K562 (cell line): ENCODE results near the gene FBXO33. TPM values are rescaled to one million over a fixed set of nuclear protein-coding genes. Genes with fewer than 3 reads are reported as not detected.

ENCODE experiments used
- ATAC-seq: fragments of 200-7000 bp; cut with Tn5 transposase; 3 replicates; pipeline ENCODE4 v1.9.1; 2020; ENCODE audit warnings: moderate library complexity
- BruUV-seq: library from RNA; stranded (reverse); fragments of 400-500 nt; replicated peaks from 2 replicates; lab custom pipeline; 2021; lab: Mats Ljungman, UMichigan
- CTCF ChIA-PET: fragments of 300-600 bp; formaldehyde crosslinking; extraction: SDS; loops from one replicate; lab custom pipeline; 2021; ENCODE audit warnings: low intra/inter-chr PET ratio; lab: Yijun Ruan, JAX
- POLR2A ChIA-PET: fragments of 300-600, 350-650 bp; sonication (Branson Sonifier 250); formaldehyde crosslinking; extraction: SDS; loops from one replicate; lab custom pipeline; 2021; ENCODE audit warnings: antibody characterized with exemption, inconsistent platforms; lab: Yijun Ruan, JAX
- DNase-seq, 4 experiments: peaks; one replicate each; pipeline versions ENCODE4 v3.0.0 to v3.0.0-alpha.2; 2011 to 2018; ENCODE audit warnings: low spot score in 3 of 4, mixed read lengths in 3 of 4; ENCODE audit errors: extremely low read depth in 1 of 4
- FAIRE-seq: peaks from 2 replicates; lab custom pipeline; 2011; peaks lifted over from hg19 to GRCh38; lab: Jason Lieb, UNC
- H2AFZ ChIP-seq: 2 replicates; pipeline ENCODE4 v1.6.0; 2011; ENCODE audit warnings: low read depth, low read length, control low read depth, inconsistent platforms
- H3K27ac ChIP-seq: fragments of 200-600 bp; 3 replicates; pipeline ENCODE4 v1.8.0; 2011; ENCODE audit warnings: low read depth, mild to moderate bottlenecking, control low read depth, inconsistent platforms, low read length, moderate library complexity, mixed read lengths; ENCODE audit errors: extremely low read depth
- H3K27me3 ChIP-seq, 2 experiments: fragments of 300-600 bp in 1 of 2; 2 replicates in 1 of 2; 3 replicates in 1 of 2; pipeline versions ENCODE4 v1.6.0 to v1.8.0; 2011; ENCODE audit warnings: inconsistent platforms in 2 of 2, low read length in 2 of 2, mild to moderate bottlenecking in 1 of 2, mixed read lengths in 1 of 2, moderate library complexity in 1 of 2; ENCODE audit not compliant: control insufficient read depth in 2 of 2, insufficient read depth in 2 of 2
- H3K36me3 ChIP-seq: fragments of 300-600 bp; 3 replicates; pipeline ENCODE4 v1.8.0; 2011; ENCODE audit warnings: mild to moderate bottlenecking, low read length, inconsistent platforms; ENCODE audit not compliant: control insufficient read depth, insufficient read depth
- H3K4me1 ChIP-seq, 2 experiments: fragments of 200-600 bp in 1 of 2; replicated peaks in 1 of 2; 2 replicates in 1 of 2; 3 replicates in 1 of 2; pipeline versions ENCODE4 v1.5.1 to v1.8.0; 2011; ENCODE audit warnings: inconsistent platforms in 2 of 2, low read length in 2 of 2, mild to moderate bottlenecking in 1 of 2, mixed read lengths in 1 of 2, moderate library complexity in 1 of 2; ENCODE audit not compliant: control insufficient read depth in 2 of 2, insufficient read depth in 2 of 2
- H3K4me2 ChIP-seq: 2 replicates; pipeline ENCODE4 v1.6.1; 2011; ENCODE audit warnings: low read length, control low read depth, inconsistent platforms, mixed read lengths; ENCODE audit not compliant: insufficient read depth
- H3K4me3 ChIP-seq: fragments of 200-600 bp; sonication (generic), shearing (Covaris generic); 2 replicates; pipeline ENCODE4 v1.5.1; 2016; ENCODE audit warnings: control low read depth, inconsistent platforms
- H3K79me2 ChIP-seq: fragments of 200-600 bp; 3 replicates; pipeline ENCODE4 v1.8.0; 2011; ENCODE audit warnings: low read length, inconsistent platforms; ENCODE audit not compliant: control insufficient read depth, insufficient read depth
- H3K9ac ChIP-seq, 2 experiments: 2 replicates each; pipeline versions ENCODE4 v1.6.0 to v1.6.1; 2011; ENCODE audit warnings: low read depth in 2 of 2, low read length in 2 of 2, control low read depth in 1 of 2, inconsistent platforms in 1 of 2, mild to moderate bottlenecking in 1 of 2, mixed read lengths in 1 of 2; ENCODE audit not compliant: insufficient read depth in 1 of 2
- H3K9me1 ChIP-seq: one replicate; pipeline ENCODE4 v1.6.0; 2011; ENCODE audit warnings: inconsistent platforms, mild to moderate bottlenecking, low read length, moderate library complexity; ENCODE audit not compliant: control insufficient read depth, insufficient read depth
- H3K9me3 ChIP-seq: replicated peaks from 2 replicates; pipeline ENCODE4 v1.5.1; 2011; ENCODE audit warnings: low read depth, low read length, inconsistent platforms; ENCODE audit not compliant: control insufficient read depth, insufficient read depth
- H4K20me1 ChIP-seq: replicated peaks from 2 replicates; pipeline ENCODE4 v1.6.1; 2011; ENCODE audit warnings: low read length, inconsistent platforms, mixed read lengths; ENCODE audit not compliant: control insufficient read depth, insufficient read depth
- DNMT1 ChIP-seq: fragments of 450-650 bp; IDR thresholded peaks from 2 replicates; pipeline ENCODE4 v1.6.1; 2016; ENCODE audit warnings: antibody characterized with exemption, mild to moderate bottlenecking
- ESRRA ChIP-seq: fragments of 450-650 bp; IDR thresholded peaks from 2 replicates; pipeline ENCODE4 v1.6.1; 2014; ENCODE audit warnings: low read depth, mild to moderate bottlenecking, moderate library complexity, borderline replicate concordance
- HDAC3 ChIP-seq: fragments of 450-650 bp; IDR thresholded peaks from 2 replicates; pipeline ENCODE4 v1.6.1; 2018; ENCODE audit warnings: borderline replicate concordance, mild to moderate bottlenecking, moderate library complexity; ENCODE audit not compliant: partially characterized antibody
- NFE2 ChIP-seq: IDR thresholded peaks from 2 replicates; pipeline ENCODE4 v1.6.1; 2014; ENCODE audit warnings: antibody characterized with exemption, low read depth
- NFIC ChIP-seq: fragments of 450-650 bp; IDR thresholded peaks from 2 replicates; pipeline ENCODE4 v1.6.1; 2017; ENCODE audit warnings: mild to moderate bottlenecking, inconsistent platforms
- POLR3G ChIP-seq: IDR thresholded peaks from 2 replicates; pipeline ENCODE4 v1.6.1; 2011; ENCODE audit not compliant: insufficient read length, insufficient replicate concordance; ENCODE audit errors: extremely low read depth
- RBBP5 ChIP-seq: fragments of 200-600 bp; sonication (generic); IDR thresholded peaks from 2 replicates; pipeline ENCODE4 v1.6.1; 2012; ENCODE audit warnings: borderline replicate concordance, mild to moderate bottlenecking, low read length, control low read depth, inconsistent platforms; ENCODE audit not compliant: insufficient read depth, poor library complexity, severe bottlenecking
- ZBED1 ChIP-seq: IDR thresholded peaks from 2 replicates; pipeline ENCODE4 v1.6.1; 2014
- ZFX ChIP-seq: sonication (generic); formaldehyde crosslinking; IDR thresholded peaks from 2 replicates; pipeline ENCODE4 v1.8.0; 2022; ENCODE audit warnings: mild to moderate bottlenecking, missing genetic modification reagents, moderate library complexity
- WGBS: fragments of 100-300 bp; shearing (Covaris generic); methylation state at CpG from one replicate; pipeline ENCODE4 v1.1.6; 2016; ENCODE audit warnings: low coverage, mixed read lengths; ENCODE audit not compliant: insufficient coverage; ENCODE audit errors: missing lambda C conversion rate; 5-methylcytosine and 5-hydroxymethylcytosine counted together
- in situ Hi-C: fragments of 300-500 bp; cut with MboI; formaldehyde crosslinking; loops from 4 replicates; pipeline ENCODE4 v1.15.0; 2018; ENCODE audit warnings: inconsistent platforms, mixed read lengths
- intact Hi-C: fragments of 100-400 bp; cut with micrococcal nuclease; formaldehyde crosslinking; loops from 2 replicates; pipeline ENCODE4 v1.14.2; 2022
- polyA plus RNA-seq, 8 experiments: library from polyadenylated mRNA; depleted of rRNA in 4 of 8; stranded (reverse) in 5 of 8; unstranded in 3 of 8; fragments of >200 nt; fragmentation: Nextera tagmentation in 2 of 8; fragmentation: Illumina TruSeq in 1 of 8; extraction: Ambion mirVana in 2 of 8; extraction: Trizol in 1 of 8; gene quantifications; 2 replicates each; pipeline versions ENCODE4 v1.2.1 to v1.2.3, GENCODE V29; 2011 to 2014; ENCODE audit warnings: inconsistent platforms in 1 of 8, missing spikeins in 1 of 8
- total RNA-seq, 7 experiments: library from RNA; depleted of rRNA in 6 of 7; stranded (reverse); fragments of >200 nt in 6 of 7; fragmentation: Illumina TruSeq in 2 of 7; extraction: Trizol in 2 of 7; gene quantifications; 2 replicates each; pipeline versions ENCODE4 v1.2.1 to v1.2.3, GENCODE V29; 2011 to 2021; ENCODE audit warnings: low replicate concordance in 1 of 7
- TF ChIP-seq, protein P1 (sequence below): fragments of 450-650 bp; IDR thresholded peaks from 2 replicates; pipeline ENCODE4 v1.6.1; 2014; ENCODE audit warnings: low read depth, mild to moderate bottlenecking, moderate library complexity, borderline replicate concordance
- TF ChIP-seq, protein P2 (sequence below), 2 experiments: fragments of 450-650 bp; IDR thresholded peaks; 2 replicates each; pipeline ENCODE4 v1.6.1; 2016; ENCODE audit warnings: mild to moderate bottlenecking in 2 of 2, borderline replicate concordance in 1 of 2, low read depth in 1 of 2, moderate library complexity in 1 of 2

FBXO33 gene
- total and polyA plus RNA-seq, 9 of the 15 experiments (the other 6 are each of a cell fraction or from before 2014, with no cell fraction given): 1.6 to 7.5 (median 5.0) TPM

DNA sequence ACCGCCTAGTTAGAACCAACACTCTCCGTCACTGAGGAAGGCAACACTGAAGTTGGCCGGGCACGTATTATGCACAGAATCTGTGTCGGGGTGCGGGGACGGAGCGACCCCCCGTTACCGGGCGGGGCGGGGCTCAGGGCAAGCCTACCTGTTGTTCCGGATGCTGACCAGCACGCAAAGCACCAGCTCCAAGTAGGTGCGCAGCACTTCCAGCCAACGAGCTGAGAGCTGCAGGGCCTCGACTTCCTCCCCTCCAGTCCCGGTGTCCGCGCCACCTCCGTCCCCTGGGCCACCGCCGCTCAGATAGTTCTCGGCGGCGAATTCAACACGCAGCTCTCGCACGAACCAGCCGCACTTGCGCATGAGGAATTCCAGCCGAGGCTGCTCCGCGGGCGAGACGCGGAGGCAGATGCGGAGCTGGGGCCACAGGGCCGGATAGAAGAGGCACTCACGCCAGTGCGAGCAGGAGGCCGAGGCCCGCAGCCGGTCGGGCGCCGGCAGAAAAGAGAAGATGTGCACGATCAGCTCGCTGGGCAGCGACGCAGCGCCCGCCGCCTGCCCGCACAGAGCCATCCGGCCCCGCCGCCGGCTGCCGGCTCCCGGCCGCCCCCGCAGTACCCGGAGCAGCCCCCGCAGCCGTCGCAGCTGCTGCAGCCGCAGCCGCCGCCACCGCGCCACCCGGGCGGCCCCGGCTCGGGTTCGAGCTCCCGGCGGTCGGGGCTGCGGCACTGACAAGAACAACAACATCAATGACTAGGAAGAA lies 636 bp downstream of the FBXO33 start:
- peak overlapping the region; percentile 99 for H2AFZ ChIP-seq
- BruUV-seq: no TSS peak
- intact Hi-C loops: loop anchor here (5.0 kb wide), 1 partner anchor 49 kb away; no protein-coding TSS in a partner anchor
- TF ChIP-seq ESRRA (no peak), ZBED1 (no peak), NFE2 (no peak), POLR3G (no peak), DNMT1 (no peak), RBBP5 (peak; percentile 88), ZFX (CRISPR knock-in tag) (peak; percentile 44), NFIC (no peak), HDAC3 (no peak)
- TF ChIP-seq, protein P1, sequence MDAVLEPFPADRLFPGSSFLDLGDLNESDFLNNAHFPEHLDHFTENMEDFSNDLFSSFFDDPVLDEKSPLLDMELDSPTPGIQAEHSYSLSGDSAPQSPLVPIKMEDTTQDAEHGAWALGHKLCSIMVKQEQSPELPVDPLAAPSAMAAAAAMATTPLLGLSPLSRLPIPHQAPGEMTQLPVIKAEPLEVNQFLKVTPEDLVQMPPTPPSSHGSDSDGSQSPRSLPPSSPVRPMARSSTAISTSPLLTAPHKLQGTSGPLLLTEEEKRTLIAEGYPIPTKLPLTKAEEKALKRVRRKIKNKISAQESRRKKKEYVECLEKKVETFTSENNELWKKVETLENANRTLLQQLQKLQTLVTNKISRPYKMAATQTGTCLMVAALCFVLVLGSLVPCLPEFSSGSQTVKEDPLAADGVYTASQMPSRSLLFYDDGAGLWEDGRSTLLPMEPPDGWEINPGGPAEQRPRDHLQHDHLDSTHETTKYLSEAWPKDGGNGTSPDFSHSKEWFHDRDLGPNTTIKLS: peak; percentile 19; the same call in 1 of the 2 replicates
- TF ChIP-seq, protein P2, sequence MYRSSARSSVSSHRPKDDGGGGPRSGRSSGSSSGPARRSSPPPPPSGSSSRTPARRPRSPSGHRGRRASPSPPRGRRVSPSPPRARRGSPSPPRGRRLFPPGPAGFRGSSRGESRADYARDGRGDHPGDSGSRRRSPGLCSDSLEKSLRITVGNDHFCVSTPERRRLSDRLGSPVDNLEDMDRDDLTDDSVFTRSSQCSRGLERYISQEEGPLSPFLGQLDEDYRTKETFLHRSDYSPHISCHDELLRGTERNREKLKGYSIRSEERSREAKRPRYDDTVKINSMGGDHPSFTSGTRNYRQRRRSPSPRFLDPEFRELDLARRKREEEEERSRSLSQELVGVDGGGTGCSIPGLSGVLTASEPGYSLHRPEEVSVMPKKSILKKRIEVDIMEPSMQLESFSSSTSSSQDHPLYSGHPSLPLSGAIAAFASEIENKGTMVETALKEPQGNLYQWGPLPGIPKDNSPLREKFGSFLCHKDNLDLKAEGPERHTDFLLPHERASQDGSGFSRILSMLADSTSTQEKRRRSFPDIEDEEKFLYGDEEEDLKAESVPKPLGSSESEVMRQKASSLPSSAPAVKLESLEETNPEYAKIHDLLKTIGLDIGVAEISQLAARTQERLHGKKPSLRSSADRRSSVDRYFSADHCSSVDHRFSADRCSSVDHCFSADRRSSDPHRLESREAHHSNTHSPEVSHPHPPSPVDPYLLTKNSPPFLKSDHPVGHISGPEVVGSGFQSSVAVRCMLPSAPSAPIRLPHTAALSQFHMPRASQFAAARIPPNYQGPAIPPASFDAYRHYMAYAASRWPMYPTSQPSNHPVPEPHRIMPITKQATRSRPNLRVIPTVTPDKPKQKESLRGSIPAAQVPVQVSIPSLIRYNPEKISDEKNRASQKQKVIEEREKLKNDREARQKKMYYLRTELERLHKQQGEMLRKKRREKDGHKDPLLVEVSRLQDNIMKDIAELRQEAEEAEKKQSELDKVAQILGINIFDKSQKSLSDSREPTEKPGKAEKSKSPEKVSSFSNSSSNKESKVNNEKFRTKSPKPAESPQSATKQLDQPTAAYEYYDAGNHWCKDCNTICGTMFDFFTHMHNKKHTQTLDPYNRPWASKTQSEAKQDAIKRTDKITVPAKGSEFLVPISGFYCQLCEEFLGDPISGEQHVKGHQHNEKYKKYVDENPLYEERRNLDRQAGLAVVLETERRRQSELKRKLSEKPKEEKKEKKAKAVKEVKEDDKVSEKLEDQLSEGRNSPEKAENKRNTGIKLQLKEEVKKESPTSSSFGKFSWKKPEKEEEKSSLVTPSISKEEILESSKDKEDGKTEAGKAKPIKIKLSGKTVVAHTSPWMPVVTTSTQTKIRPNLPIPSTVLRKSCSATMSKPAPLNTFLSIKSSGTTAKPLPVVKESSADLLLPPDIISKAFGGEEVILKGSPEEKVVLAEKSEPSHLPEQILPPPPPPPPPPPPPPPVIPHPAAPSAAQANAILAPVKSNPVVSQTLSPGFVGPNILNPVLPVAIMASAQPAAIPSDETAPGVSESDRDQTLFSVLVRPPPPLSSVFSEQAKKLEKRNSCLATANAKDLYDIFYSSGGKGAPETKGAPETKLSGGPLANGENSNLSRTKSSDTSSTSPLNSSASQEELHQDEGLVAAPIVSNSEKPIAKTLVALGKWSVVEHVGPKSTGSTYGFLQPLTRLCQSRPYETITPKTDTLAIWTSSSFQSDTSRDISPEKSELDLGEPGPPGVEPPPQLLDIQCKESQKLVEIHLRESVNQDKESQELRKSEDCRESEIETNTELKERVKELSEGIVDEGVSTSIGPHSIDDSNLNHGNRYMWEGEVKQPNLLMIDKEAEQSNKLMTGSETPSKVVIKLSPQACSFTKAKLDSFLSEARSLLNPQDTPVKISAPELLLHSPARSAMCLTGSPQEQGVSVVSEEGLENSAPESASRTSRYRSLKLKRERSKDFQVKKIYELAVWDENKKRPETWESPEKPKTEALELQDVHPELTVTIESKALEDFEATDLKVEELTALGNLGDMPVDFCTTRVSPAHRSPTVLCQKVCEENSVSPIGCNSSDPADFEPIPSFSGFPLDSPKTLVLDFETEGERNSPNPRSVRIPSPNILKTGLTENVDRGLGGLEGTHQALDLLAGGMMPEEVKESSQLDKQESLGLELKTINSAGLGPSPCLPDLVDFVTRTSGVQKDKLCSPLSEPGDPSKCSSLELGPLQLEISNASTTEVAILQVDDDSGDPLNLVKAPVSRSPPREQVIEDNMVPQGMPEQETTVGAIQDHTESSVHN (IDR thresholded peaks at IDR 0.05; ENCODE audit: borderline replicate concordance in 1 of 2, low read depth in 1 of 2): no peak

More for the DNA sequence above, 636 bp downstream of the FBXO33 start:
- Histone ChIP-seq H3K9me1 (no peaks in the 10 kb centered on the region), H3K4me2 (peak overlapping the region; percentile 97), H3K27me3 (no peaks in the 10 kb centered on the region), H3K9me3 (no peaks in the 10 kb centered on the region), H3K4me3 (peak overlapping the region; percentile 92), H4K20me1 (no peaks in the 10 kb centered on the region), H3K27ac (peak overlapping the region; percentile 100), H3K9ac (peak overlapping the region; percentile 99), H3K4me1 (peaks cover 2 to 16% of the 10 kb centered on the region in 2 experiments; a peak in 4 of 5 replicates), H3K79me2 (peaks cover 12% of the 10 kb centered on the region), H3K36me3 (no peaks in the 10 kb centered on the region)
- FAIRE-seq (no peak), DNase-seq (peak; percentile 8 to 74 (median 54)), ATAC-seq (peak; percentile 24)
- ChIA-PET POLR2A (interaction anchor here (0.5 to 2.5 kb wide), 5 partner anchors 8 to 540 kb away, joined by 3 to 15 read pairs (median 3); no protein-coding TSS in a partner anchor), CTCF (no interaction called here)
- in situ Hi-C loops: no loop called here
- 1% methylated on average over 16 of the region's 81 CpGs for WGBS
